GM12873 (cell line): ENCODE results near the gene NMBR.

Experiments used
- CTCF ChIP-seq: IDR thresholded peaks from 2 replicates; pipeline ENCODE4 v1.5.1; 2012; ENCODE audit warnings: low read depth, mild to moderate bottlenecking, moderate library complexity, low read length, control low read depth; ENCODE audit not compliant: insufficient read depth; ENCODE audit errors: missing control alignments

The NMBR gene

GRCh38 chr6:142171351-142171750, 24.4 kb upstream of the NMBR start:
- TF ChIP-seq CTCF, result no peak

- no peak for TF ChIP-seq CTCF
Observed at GRCh38 chr6:142167486-142167885, 20.6 kb upstream of the NMBR start.

- TF ChIP-seq CTCF, result no peak
Observed at GRCh38 chr6:142167071-142167470, 20.1 kb upstream of the NMBR start.

GRCh38 chr6:142165227-142165626, 18.3 kb upstream of the NMBR start:
- TF ChIP-seq CTCF, result no peak

GRCh38 chr6:142162780-142163179, 15.9 kb upstream of the NMBR start:
- TF ChIP-seq CTCF, result no peak

GRCh38 chr6:142155895-142156757, 9.2 kb upstream of the NMBR start:
- peak; percentile 20 for TF ChIP-seq CTCF

GRCh38 chr6:142155091-142155490, 8.2 kb upstream of the NMBR start:
- no peak for TF ChIP-seq CTCF
